Urinary bladder (tissue), 4 donors: ENCODE data around the gene SHC4. TPM values are rescaled to one million over a fixed set of nuclear protein-coding genes. Genes with fewer than 3 reads are reported as not detected.
"Not testable (repeated sequence)": the region's sequence is repeated elsewhere in the genome, so short reads cannot be mapped to it uniquely, and the experiment has no call there.

Source experiments
- DNase-seq: peaks from one replicate; pipeline ENCODE4 v3.0.0-alpha.2; 2015; ENCODE audit errors: extremely low spot score
- H3K27ac ChIP-seq: one replicate; pipeline ENCODE4 v1.5.1; 2013; ENCODE audit warnings: low read depth, mild to moderate bottlenecking, moderate library complexity
- H3K36me3 ChIP-seq: one replicate; pipeline ENCODE4 v1.6.1; 2013; ENCODE audit warnings: mild to moderate bottlenecking, moderate library complexity; ENCODE audit not compliant: insufficient read depth
- H3K4me1 ChIP-seq: one replicate; pipeline ENCODE4 v1.6.1; 2013; ENCODE audit warnings: mild to moderate bottlenecking, moderate library complexity; ENCODE audit not compliant: insufficient read depth
- H3K4me3 ChIP-seq: one replicate; pipeline ENCODE4 v1.5.1; 2013; ENCODE audit warnings: low read depth, low read length
- WGBS: extraction: QIAGEN DNeasy Blood & Tissue Kit; methylation state at CpG from one replicate; pipeline ENCODE4 v1.1.7; 2013; 5-methylcytosine and 5-hydroxymethylcytosine counted together
- polyA plus RNA-seq: library from polyadenylated mRNA; stranded (reverse); fragments of 200-250 nt; gene quantifications from one replicate; pipeline ENCODE4 v1.2.3, GENCODE V29; 2013
- total RNA-seq: library from RNA; depleted of rRNA; stranded (reverse); fragments of >200 nt; gene quantifications from one replicate; pipeline ENCODE4 v1.2.3, GENCODE V29; 2014
- donor health status: healthy with polysubstance abuse.
- donor health status: healthy.

Gene SHC4
- total and polyA plus RNA-seq, 2 donors, result 0.68 to 8.8 TPM

DNA sequence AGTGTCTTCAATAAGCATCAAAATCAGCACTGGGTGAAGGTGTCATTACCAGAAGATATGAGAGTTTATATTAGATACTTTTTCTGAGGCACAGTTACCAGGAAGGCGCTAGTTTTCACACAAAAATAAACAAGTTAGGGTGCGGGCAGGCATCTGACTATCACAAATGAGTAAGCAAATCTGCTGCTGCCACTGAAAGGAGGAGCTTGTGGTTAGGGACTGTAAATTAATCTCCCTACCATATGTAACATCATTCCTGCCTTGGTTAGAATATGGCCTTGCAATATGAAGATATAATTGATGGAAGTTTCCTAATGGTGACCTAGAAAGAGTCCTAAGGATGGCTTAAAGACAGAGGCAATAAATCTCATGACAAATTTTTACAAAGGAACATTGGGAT is 105.3 kb downstream of the SHC4 start:
- Histone ChIP-seq H3K4me3 (no peak overlapping the region), H3K27ac (no peak overlapping the region), H3K36me3 (no peaks in the 10 kb centered on the region), H3K4me1 (no peaks in the 10 kb centered on the region)
- WGBS, result 49% methylated on average over 2 of the region's 2 CpGs
- DNase-seq, result no peak

DNA sequence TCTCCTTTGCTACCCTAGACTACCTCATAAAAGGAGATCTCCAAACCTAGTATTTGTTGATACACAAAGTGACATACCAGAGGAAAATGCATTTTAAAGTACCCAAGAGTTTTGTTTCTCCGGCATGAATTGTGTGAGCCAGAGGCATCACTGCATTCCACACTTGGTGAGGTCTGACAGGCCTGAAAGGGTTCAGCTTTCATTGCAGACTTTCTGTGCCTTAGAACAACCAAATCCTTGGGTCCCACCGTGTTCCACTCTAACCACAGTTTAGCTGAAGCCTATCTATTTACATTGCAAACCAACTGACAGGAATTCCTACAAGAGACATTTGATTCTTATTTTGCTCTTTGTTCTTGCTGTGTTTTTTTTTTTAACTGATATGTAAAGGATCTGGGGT is 106.8 kb downstream of the SHC4 start:
- Histone ChIP-seq H3K27ac (no peak overlapping the region), H3K4me1 (no peaks in the 10 kb centered on the region), H3K36me3 (no peaks in the 10 kb centered on the region), H3K4me3 (no peak overlapping the region)
- DNase-seq, result no peak
- WGBS, result 25% methylated on average over 2 of the region's 2 CpGs

DNA sequence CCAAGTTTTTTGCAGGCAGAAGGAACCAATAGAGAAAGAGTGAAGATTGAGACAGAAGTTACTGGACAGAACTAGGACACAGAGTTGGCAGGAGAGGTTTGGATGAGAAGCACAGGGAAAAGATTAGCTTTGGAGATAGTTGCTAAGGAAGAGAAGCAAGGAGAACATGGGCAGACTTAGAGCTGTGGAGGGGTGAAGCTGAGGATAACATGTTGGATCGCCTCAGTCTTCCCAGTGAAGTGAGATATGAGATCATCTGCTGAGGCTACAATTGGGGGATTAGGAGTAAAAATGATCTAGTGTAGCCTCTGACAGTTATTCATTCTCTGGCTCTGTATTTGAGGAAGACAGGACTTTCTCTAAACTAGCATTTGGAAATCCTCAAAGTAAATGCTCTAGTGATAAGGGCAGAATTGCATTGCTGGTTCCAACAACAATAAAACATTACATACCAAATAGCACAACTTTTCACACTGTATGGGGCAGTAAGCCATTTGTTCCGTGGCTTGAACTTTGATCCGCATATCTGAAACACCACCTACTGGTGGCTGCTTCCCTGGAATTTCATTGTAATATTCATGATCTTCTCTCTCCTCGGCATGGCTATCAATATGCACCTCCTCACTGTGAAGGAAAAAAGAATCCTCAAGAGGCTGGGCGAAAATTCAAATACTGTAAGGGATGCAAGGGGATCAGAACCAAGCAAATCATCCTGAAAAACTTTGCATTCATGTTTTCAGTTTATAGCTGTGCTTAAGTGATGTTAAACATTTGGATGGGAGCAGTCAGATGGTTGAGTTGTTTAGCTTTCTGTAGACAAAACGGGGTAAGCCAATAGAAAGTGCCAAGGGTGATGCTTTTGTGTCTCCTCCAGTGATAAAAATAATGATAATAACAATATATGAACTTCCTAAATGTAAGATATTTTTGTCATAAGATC is 107.9 kb downstream of the SHC4 start:
- Histone ChIP-seq H3K27ac (no peak overlapping the region), H3K36me3 (no peaks in the 10 kb centered on the region), H3K4me3 (no peak overlapping the region), H3K4me1 (no peaks in the 10 kb centered on the region)
- 14% methylated on average over 6 of the region's 6 CpGs for WGBS
- peak; percentile 78 for DNase-seq

DNA sequence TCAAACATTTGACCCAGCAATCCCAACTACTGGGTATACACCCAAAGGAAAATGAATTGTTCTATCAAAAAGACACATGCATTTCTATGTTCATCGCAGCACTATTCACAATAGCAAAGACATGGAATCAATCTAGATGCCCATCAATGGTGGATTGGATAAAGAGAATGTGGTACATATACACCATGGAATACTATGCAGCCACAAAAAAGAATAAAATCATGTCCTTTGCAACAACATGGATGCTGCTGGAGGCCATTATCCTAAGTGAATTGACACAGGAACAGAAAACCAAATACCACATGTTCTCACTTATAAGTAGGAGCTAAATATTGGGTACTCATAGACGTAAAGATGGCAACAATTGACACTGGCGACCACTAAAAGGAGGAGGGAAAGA is 109.3 kb downstream of the SHC4 start:
- 98% methylated on average over 3 of the region's 3 CpGs for WGBS

DNA sequence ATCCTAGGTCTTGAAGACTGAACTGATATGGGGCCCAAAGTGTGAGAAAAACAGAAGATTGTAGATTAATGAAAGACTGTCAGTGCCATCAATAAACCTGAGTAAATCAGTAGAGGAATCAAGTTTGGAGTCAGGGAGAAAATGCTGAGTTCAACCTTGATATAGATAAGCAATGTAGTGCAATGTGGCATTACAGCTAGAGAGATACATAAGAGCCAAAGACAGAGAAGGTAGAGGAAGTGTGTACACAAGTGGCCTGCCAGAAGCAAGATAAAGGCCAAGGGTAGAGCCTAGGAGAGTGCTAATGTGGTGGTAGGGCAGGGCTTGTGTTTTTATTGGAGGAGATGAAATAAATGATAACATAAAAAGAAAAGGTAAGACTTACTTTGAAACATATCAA is 111.8 kb downstream of the SHC4 start:
- no peak overlapping the region for H3K4me3 ChIP-seq
- no peaks in the 10 kb centered on the region for H3K4me1 ChIP-seq
- no peaks in the 10 kb centered on the region for H3K36me3 ChIP-seq
- DNase-seq, result no peak
- no peak overlapping the region for H3K27ac ChIP-seq

More for the DNA sequence above, 109.3 kb downstream of the SHC4 start:
- H3K4me3 ChIP-seq, DNase-seq, H3K27ac ChIP-seq, H3K4me1 ChIP-seq, H3K36me3 ChIP-seq: not testable (repeated sequence)

DNA sequence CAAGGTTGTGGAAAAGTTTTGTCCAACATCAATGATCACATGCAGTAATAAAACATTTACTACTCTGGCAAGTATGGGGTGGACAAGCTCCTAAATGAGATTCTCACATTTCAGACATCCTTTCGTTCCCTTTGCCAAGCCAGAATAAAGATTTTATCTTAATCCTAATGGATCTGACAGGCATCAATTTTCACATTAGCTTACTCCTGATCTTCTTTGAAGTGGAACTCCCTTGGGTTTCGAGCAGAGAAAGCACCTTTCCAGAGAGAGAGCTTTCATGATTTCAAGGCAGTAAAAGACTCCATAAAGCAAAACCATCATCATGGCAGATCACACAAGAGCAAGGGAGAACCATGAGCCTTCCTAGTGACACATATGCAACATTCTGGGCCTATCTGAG is 113.1 kb downstream of the SHC4 start:
- no peak for DNase-seq
- Histone ChIP-seq H3K4me1 (no peaks in the 10 kb centered on the region), H3K4me3 (no peak overlapping the region), H3K36me3 (no peaks in the 10 kb centered on the region), H3K27ac (no peak overlapping the region)
- 68% methylated on average over 2 of the region's 2 CpGs for WGBS

DNA sequence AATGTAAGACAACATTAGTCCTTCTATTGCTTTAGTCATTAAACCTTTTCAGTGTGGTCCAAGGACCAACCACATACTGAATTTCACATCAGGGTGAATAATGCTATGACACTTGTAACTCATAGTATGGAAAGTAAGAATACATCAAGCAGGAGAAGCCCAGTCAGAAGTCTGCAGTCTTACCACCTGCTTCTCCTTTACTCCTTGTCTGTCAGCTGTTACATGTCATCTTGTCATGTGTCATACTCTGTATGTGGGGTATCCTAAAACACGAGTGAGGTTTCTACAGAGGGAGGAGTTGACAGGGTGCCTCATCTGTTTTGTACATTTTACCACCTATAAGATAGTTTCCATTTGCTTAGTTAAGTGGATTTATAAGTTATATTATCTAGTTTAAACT is 118.6 kb downstream of the SHC4 start:
- 33% methylated on average over 1 of the region's 1 CpG for WGBS
- no peak overlapping the region for H3K27ac ChIP-seq
- no peaks in the 10 kb centered on the region for H3K4me1 ChIP-seq
- no peak overlapping the region for H3K4me3 ChIP-seq
- H3K36me3 ChIP-seq, result no peaks in the 10 kb centered on the region
- DNase-seq, result no peak

DNA sequence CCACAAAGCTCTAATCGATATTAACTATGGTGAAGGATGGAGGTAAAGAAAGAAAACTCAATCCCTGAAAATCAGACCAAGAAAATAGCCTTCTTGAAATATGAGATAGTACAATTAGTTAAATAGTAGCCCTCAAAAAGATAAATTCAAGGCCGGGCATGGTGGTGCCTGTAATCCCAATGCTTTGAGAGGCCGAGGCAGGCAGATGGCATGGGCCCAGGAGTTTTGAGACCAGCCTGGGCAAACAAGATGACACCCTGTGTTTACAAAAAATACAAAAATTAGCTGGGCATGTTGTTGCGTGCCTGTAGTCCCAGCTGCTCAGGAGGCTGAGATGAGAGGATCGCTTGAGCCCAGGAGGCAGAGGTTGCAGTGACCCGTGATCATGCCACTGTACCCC is 121.2 kb downstream of the SHC4 start:
- H3K4me1 ChIP-seq, result no peaks in the 10 kb centered on the region
- DNase-seq, result no peak
- H3K36me3 ChIP-seq, result no peaks in the 10 kb centered on the region
- H3K4me3 ChIP-seq, result no peak overlapping the region
- WGBS, result 92% methylated on average over 6 of the region's 6 CpGs
- no peak overlapping the region for H3K27ac ChIP-seq

DNA sequence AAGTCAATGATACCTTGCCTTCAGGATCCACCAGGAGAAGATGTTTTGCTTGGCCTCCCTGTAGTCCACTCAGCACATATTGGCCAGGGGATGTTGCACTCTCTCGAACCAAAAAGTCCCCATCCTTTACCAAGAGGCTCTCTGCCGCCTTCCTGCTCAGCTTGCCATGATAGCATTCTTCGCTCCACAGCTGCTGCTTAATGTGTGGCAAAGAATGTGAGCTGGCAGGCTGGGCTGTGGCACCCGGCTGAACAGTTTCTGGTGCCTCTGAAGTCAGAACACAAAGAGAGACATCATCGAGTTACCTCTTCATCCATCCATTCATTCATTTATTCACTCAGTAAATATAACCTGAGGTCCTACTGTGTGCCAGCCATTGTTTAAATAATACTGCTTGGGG is 129.0 kb downstream of the SHC4 start:
- DNase-seq, result no peak
- WGBS, result 91% methylated on average over 5 of the region's 5 CpGs
- no peaks in the 10 kb centered on the region for H3K36me3 ChIP-seq
- no peak overlapping the region for H3K27ac ChIP-seq
- H3K4me1 ChIP-seq, result no peaks in the 10 kb centered on the region
- H3K4me3 ChIP-seq, result no peak overlapping the region

DNA sequence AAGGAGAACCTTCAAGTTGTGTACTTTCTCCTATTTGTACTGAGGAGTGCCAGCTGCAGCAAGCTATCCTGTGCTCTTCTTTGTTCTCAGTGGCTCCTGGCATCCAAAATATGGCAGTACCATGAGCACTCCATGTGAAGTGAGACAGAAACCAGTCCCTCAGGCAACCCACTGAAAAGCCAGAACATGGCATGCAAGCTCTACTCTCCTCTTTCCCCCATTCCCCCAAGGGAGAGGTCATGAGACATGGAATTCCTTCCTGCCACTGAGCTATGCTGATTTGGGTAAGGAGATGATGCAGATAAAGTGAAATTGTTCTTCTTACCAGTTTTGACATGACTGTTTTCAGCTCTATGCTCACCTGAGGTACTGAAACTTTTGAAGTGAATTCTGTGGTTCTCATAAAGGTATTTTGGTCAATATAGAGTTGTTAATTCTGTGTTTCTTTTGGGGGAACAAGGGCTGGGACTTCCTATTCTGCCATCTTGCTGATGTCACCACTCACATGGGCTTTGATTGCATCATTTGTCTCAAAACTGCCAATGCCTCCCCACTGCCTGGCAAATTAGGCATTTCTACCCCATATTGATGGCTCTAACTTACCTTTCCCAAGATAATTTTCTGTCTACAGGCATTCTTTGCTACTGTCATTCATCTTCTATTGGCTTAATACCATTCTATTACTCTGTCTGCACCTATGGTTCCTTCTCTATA is 130.0 kb downstream of the SHC4 start:
- Histone ChIP-seq H3K4me3 (no peak overlapping the region), H3K27ac (no peak overlapping the region), H3K4me1 (no peaks in the 10 kb centered on the region), H3K36me3 (no peaks in the 10 kb centered on the region)
- DNase-seq, result no peak

DNA sequence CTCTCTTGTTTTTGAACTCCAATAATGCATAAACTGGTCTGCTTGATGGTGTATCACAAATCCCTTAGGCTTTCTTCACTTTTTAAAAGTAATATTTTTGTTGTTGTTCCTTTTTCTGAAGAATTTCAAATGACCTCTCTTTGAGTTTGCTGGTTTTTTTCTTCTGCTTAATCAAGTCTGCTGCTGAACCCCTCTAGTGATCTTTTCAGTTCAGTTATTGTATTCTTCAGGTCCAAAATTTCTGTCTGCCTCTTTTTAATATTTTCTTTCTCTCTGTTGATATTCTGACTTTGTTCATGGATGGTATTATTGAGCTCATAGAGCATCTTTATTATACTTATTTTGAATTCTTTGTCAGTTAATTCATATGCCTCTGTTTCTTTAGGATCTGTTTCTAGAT is 131.1 kb downstream of the SHC4 start:
- H3K27ac ChIP-seq, result no peak overlapping the region
- H3K36me3 ChIP-seq, result no peaks in the 10 kb centered on the region
- no peak for DNase-seq
- no peaks in the 10 kb centered on the region for H3K4me1 ChIP-seq
- no peak overlapping the region for H3K4me3 ChIP-seq

DNA sequence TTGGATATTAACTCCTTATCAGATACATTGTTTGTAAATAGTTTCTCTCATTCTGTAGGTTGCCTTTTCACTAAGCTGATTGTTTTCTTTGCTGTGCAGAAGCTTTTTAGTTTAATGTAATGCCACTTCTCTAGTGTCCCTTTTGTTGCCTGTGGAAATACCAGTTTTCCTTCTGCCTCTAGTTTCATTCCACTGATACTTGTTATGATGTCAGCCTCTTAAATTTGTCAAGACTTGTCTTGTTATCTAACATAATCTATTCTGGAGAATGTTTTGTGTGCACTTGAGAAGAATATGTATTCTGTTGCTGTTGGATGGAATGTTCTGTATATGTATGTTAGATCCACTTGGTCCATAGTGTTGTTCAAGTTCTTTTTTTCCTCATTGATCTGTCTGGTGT is 134.8 kb downstream of the SHC4 start:
- Histone ChIP-seq H3K4me3 (no peak overlapping the region), H3K27ac (no peak overlapping the region), H3K4me1 (no peaks in the 10 kb centered on the region), H3K36me3 (no peaks in the 10 kb centered on the region)
- DNase-seq, result peak; percentile 47

DNA sequence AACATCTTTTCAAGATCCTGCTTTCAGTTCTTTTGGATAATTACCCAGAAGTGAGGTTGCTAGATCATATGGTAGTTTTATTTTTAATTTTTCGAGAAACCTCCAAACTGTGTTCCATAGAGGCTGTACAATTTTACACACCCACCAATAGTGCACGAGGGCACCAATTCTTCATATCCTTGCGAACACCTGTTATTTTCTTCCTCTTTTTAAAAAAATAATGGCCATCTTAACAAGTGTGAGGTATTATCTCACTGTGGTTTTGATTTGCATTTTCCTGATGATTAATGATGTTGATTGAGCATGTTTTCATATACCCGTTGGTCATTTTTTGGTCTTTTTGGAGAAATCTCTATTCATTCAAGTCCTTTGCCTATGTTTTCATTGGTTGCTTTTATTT is 135.2 kb downstream of the SHC4 start:
- DNase-seq, result no peak
- 81% methylated on average over 4 of the region's 4 CpGs for WGBS
- Histone ChIP-seq H3K36me3 (no peaks in the 10 kb centered on the region), H3K4me1 (no peaks in the 10 kb centered on the region), H3K27ac (no peak overlapping the region), H3K4me3 (no peak overlapping the region)

DNA sequence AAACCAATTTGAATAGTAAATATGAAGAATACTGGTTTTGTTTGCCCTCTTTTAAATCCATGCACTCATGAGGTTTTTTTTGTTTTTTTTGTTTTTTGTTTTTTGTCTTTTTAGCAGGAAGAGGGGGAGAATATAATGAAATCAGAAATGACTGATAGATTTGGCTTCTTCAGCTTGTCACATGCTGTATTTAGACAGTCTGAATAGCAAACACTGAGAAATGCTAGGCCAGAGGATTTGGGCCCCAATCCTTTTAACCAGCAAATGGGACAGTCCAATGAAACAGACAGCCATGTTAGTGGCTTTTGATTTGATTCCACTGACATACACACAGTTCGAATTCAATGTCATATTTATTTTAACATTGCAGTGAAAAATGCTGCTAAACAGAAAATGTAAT is 138.6 kb downstream of the SHC4 start:
- no peak overlapping the region for H3K4me3 ChIP-seq
- WGBS, result 76% methylated on average over 1 of the region's 1 CpG
- no peaks in the 10 kb centered on the region for H3K4me1 ChIP-seq
- H3K36me3 ChIP-seq, result no peaks in the 10 kb centered on the region
- no peak overlapping the region for H3K27ac ChIP-seq
- DNase-seq, result no peak
